Body of pancreas (tissue), 4 donors: ENCODE results near the gene RBM4. TPM values are rescaled to one million over a fixed set of nuclear protein-coding genes. Genes with fewer than 3 reads are reported as not detected.

ENCODE experiments used
- ATAC-seq: fragments of 150-250 bp; one replicate; pipeline ENCODE4 v1.9.1; 2016
- DNase-seq, 4 donors: peaks; one replicate each; pipeline ENCODE4 v3.0.0-alpha.2; 2019
- H3K27ac ChIP-seq, 4 donors: fragments of 200-600 bp; sonication (generic); 1 replicate in 3 of 4; 2 replicates in 1 of 4; pipeline versions ENCODE4 v1.5.1 to v1.6.1; 2016 to 2019; ENCODE audit warnings: mild to moderate bottlenecking in 1 of 4, mixed read lengths in 1 of 4, moderate library complexity in 1 of 4
- H3K27me3 ChIP-seq, 2 donors: fragments of 200-600 bp; sonication (generic); one replicate each; pipeline ENCODE4 v1.6.0; 2016; ENCODE audit warnings: mild to moderate bottlenecking in 1 of 2
- H3K36me3 ChIP-seq, 2 donors: fragments of 200-600 bp; sonication (generic); replicated peaks in 1 of 2; 2 replicates each; pipeline ENCODE4 v1.5.1; 2016; ENCODE audit warnings: low read depth in 2 of 2; ENCODE audit not compliant: insufficient read depth in 1 of 2
- H3K4me1 ChIP-seq: fragments of 200-600 bp; sonication (generic); one replicate; pipeline ENCODE4 v1.6.0; 2016
- H3K4me3 ChIP-seq, 2 donors: fragments of 200-600 bp; sonication (generic); 1 replicate in 1 of 2; 2 replicates in 1 of 2; pipeline ENCODE4 v1.5.1; 2016 to 2019
- H3K9me3 ChIP-seq, 3 donors: fragments of 200-600 bp; sonication (generic); 1 replicate in 2 of 3; 2 replicates in 1 of 3; pipeline ENCODE4 v1.5.1; 2016
- POLR2A ChIP-seq, 3 donors: fragments of 450-650 bp; IDR thresholded peaks; one replicate each; pipeline ENCODE4 v1.6.1; 2016; ENCODE audit warnings: antibody characterized with exemption in 3 of 3, mild to moderate bottlenecking in 2 of 3
- WGBS, 2 donors: methylation state at CpG; one replicate each; pipeline ENCODE4 v1.1.5; 2017; 5-methylcytosine and 5-hydroxymethylcytosine counted together
- intact Hi-C: fragments of 100-400 bp; cut with DNase I; formaldehyde crosslinking; loops from one replicate; pipeline ENCODE4 v1.15.1; 2023
- total RNA-seq, 2 donors: library from RNA; depleted of rRNA; stranded (reverse); fragments of >200 nt; gene quantifications; one replicate each; pipeline ENCODE4 v1.1.0, GENCODE V29; 2016
- TF ChIP-seq, protein P1 (sequence below), 7 experiments: fragments of 450-650 bp in 4 of 7; fragments of 200-600 bp in 3 of 7; sonication (generic) in 3 of 7; IDR thresholded peaks; one replicate each; pipeline ENCODE4 v1.5.1; 2016 to 2019; ENCODE audit warnings: antibody characterized with exemption in 7 of 7

The RBM4 gene
- total RNA-seq, 2 donors from 2014 or later, result 44.2 to 71.1 TPM

GRCh38 chr11:66616379-66617154 lies 21.9 kb upstream of the RBM4 start, which contains the start of gene RBM14:
Gene RBM14 (plus strand): TSS chr11:66616630. CDS start chr11:66616721, 91 bp downstream.
- Histone ChIP-seq H3K9me3 (no peaks in the 10 kb centered on the region), H3K4me3 (peak within 1 kb of the TSS; percentile 87 to 91), H3K27me3 (no peaks in the 10 kb centered on the region), H3K27ac (peak within 1 kb of the TSS; percentile 91 to 99 (median 95)), H3K36me3 (no peaks in the 10 kb centered on the region), H3K4me1 (peaks cover 42% of the 10 kb centered on the region)
- ATAC-seq (peak; percentile 96), DNase-seq (peak; percentile 98 to 99 (median 98))
- TF ChIP-seq, protein P1, sequence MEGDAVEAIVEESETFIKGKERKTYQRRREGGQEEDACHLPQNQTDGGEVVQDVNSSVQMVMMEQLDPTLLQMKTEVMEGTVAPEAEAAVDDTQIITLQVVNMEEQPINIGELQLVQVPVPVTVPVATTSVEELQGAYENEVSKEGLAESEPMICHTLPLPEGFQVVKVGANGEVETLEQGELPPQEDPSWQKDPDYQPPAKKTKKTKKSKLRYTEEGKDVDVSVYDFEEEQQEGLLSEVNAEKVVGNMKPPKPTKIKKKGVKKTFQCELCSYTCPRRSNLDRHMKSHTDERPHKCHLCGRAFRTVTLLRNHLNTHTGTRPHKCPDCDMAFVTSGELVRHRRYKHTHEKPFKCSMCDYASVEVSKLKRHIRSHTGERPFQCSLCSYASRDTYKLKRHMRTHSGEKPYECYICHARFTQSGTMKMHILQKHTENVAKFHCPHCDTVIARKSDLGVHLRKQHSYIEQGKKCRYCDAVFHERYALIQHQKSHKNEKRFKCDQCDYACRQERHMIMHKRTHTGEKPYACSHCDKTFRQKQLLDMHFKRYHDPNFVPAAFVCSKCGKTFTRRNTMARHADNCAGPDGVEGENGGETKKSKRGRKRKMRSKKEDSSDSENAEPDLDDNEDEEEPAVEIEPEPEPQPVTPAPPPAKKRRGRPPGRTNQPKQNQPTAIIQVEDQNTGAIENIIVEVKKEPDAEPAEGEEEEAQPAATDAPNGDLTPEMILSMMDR (IDR thresholded peaks at IDR 0.05), result peak in 1 of 7 experiments; percentile 3
- TF ChIP-seq POLR2A (IDR thresholded peaks at IDR 0.05), result peak; percentile 98 to 99 (median 99)
- WGBS, 2 donors, result 0% methylated on average over 11 to 89 of the region's 90 CpGs
- intact Hi-C loops, result no loop called here

DNA sequence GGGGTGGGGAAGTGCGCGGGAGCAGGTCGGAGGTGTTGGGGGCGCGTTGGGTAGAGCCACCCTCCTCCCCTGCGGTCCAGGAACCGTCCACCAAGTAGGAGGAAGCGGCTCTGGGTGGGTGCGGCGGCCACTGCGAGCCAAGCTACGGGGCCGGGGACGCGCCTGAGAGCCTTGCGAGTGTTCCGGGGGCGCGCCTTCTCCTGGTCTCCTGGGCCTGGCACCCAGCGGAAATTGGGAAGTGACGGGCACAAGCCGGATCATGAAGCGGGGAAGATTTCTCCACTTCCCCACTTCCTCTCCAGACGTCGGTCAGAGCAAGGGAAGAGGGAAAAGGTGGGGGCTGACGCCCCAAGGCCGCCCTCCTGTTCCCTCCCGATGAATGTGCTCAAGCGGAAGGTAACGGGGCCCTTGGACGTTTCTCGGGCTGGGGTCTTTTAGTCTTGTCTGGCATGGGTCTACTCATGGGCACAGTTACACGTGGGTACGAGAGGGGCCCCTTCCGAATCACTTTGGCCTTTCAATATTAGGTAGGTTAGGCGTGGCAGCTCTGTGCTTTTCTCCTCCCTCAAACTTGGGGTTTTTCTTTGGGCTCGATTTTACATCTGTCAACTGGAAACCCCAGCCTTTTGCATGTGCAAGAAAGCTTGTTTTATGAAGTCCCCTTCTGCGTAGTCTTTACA lies 21.2 kb upstream of the RBM4 start:
- Histone ChIP-seq H3K4me1 (peaks cover 49% of the 10 kb centered on the region), H3K27me3 (no peaks in the 10 kb centered on the region), H3K36me3 (no peaks in the 10 kb centered on the region), H3K27ac (peak overlapping the region; percentile 91 to 99 (median 95)), H3K4me3 (peak overlapping the region; percentile 87 to 91), H3K9me3 (no peaks in the 10 kb centered on the region)
- DNase-seq (peak in 3 of 4 donors; percentile 63 to 80 (median 72)), ATAC-seq (peak; percentile 39)
- intact Hi-C loops, result no loop called here
- 0 to 1% methylated on average over 3 to 33 of the region's 38 CpGs for WGBS, 2 donors
- TF ChIP-seq, protein P1 (IDR thresholded peaks at IDR 0.05), result no peak
- TF ChIP-seq POLR2A (IDR thresholded peaks at IDR 0.05), result no peak

GRCh38 chr11:66619080-66619554 lies 19.4 kb upstream of the RBM4 start:
- H3K36me3 ChIP-seq, result peaks cover 0 to 3% of the 10 kb centered on the region in 2 donors
- peak in 1 of 4 donors; percentile 38 for DNase-seq
- H3K27me3 ChIP-seq, result no peaks in the 10 kb centered on the region
- peaks cover 67% of the 10 kb centered on the region for H3K4me1 ChIP-seq
- H3K4me3 ChIP-seq, result no peak overlapping the region
- peak overlapping the region in 2 of 4 donors; percentile 96 to 99 for H3K27ac ChIP-seq
- intact Hi-C loops, result no loop called here
- ATAC-seq, result peak; percentile 1
- no peaks in the 10 kb centered on the region for H3K9me3 ChIP-seq
- WGBS, 2 donors, result 27 to 38% methylated on average over 4 of the region's 4 CpGs
- TF ChIP-seq, protein P1 (IDR thresholded peaks at IDR 0.05), result no peak
- TF ChIP-seq POLR2A (IDR thresholded peaks at IDR 0.05), result peak in 2 of 3 donors; percentile 25 to 62

GRCh38 chr11:66624450-66624849 lies 14.1 kb upstream of the RBM4 start:
- DNase-seq (no peak), ATAC-seq (no peak)
- TF ChIP-seq POLR2A (IDR thresholded peaks at IDR 0.05), result no peak
- TF ChIP-seq, protein P1 (IDR thresholded peaks at IDR 0.05), result no peak
- 88 to 90% methylated on average over 8 to 16 of the region's 16 CpGs for WGBS, 2 donors
- Histone ChIP-seq H3K27me3 (no peaks in the 10 kb centered on the region), H3K4me3 (no peak overlapping the region), H3K27ac (no peak overlapping the region), H3K36me3 (peaks cover 27 to 33% of the 10 kb centered on the region in 2 donors), H3K4me1 (peaks cover 51% of the 10 kb centered on the region), H3K9me3 (no peaks in the 10 kb centered on the region)
- intact Hi-C loops, result no loop called here
